HG02642 (cell line): ENCODE data around the gene CASP7.
A peak's percentile ranks its signal among the peaks of the same experiment; 100 is the strongest.

ENCODE experiments used
- ATAC-seq: cut with Tn5 transposase; IDR thresholded peaks from one replicate; pipeline ENCODE4 v1.9.1; 2021; ENCODE audit warnings: mild to moderate bottlenecking; ENCODE audit not compliant: unreplicated experiment, poor library complexity

The CASP7 gene

GRCh38 chr10:113665806-113666354 lies 13.8 kb upstream of the CASP7 start:
- ATAC-seq = no peak

- peak; percentile 72 for ATAC-seq
Measured at GRCh38 chr10:113666682-113667252, 12.9 kb upstream of the CASP7 start.

- peak; percentile 21 for ATAC-seq
Measured at GRCh38 chr10:113680190-113681111, 739 bp downstream of the CASP7 start.

- ATAC-seq = peak; percentile 54
Measured at GRCh38 chr10:113681533-113682470, 2.1 kb downstream of the CASP7 start.

- ATAC-seq = no peak
Measured at GRCh38 chr10:113683300-113683699, 3.6 kb downstream of the CASP7 start.

GRCh38 chr10:113686028-113686427 lies 6.3 kb downstream of the CASP7 start:
- no peak for ATAC-seq

- no peak for ATAC-seq
Measured at GRCh38 chr10:113687037-113687436, 7.3 kb downstream of the CASP7 start.

GRCh38 chr10:113689057-113689456 lies 9.3 kb downstream of the CASP7 start:
- no peak for ATAC-seq

- ATAC-seq = no peak
Measured at GRCh38 chr10:113689574-113689973, 9.9 kb downstream of the CASP7 start.

- ATAC-seq = no peak
Measured at GRCh38 chr10:113690749-113691148, 11.0 kb downstream of the CASP7 start.

- ATAC-seq = no peak
Measured at GRCh38 chr10:113691381-113691780, 11.7 kb downstream of the CASP7 start.

GRCh38 chr10:113692271-113692670 lies 12.6 kb downstream of the CASP7 start:
- ATAC-seq = no peak

GRCh38 chr10:113693348-113693747 lies 13.6 kb downstream of the CASP7 start:
- no peak for ATAC-seq

- no peak for ATAC-seq
Measured at GRCh38 chr10:113695691-113696090, 16.0 kb downstream of the CASP7 start.

GRCh38 chr10:113697595-113697994 lies 17.9 kb downstream of the CASP7 start:
- ATAC-seq = no peak

- ATAC-seq = no peak
Measured at GRCh38 chr10:113704637-113705343, 25.1 kb downstream of the CASP7 start.

- no peak for ATAC-seq
Measured at GRCh38 chr10:113705344-113705652, 25.6 kb downstream of the CASP7 start.

- ATAC-seq = no peak
Measured at GRCh38 chr10:113706623-113707022, 26.9 kb downstream of the CASP7 start.

- no peak for ATAC-seq
Measured at GRCh38 chr10:113708640-113709039, 28.9 kb downstream of the CASP7 start.
